ENCODE measurements around the gene MZT1.

The MZT1 gene

DNA sequence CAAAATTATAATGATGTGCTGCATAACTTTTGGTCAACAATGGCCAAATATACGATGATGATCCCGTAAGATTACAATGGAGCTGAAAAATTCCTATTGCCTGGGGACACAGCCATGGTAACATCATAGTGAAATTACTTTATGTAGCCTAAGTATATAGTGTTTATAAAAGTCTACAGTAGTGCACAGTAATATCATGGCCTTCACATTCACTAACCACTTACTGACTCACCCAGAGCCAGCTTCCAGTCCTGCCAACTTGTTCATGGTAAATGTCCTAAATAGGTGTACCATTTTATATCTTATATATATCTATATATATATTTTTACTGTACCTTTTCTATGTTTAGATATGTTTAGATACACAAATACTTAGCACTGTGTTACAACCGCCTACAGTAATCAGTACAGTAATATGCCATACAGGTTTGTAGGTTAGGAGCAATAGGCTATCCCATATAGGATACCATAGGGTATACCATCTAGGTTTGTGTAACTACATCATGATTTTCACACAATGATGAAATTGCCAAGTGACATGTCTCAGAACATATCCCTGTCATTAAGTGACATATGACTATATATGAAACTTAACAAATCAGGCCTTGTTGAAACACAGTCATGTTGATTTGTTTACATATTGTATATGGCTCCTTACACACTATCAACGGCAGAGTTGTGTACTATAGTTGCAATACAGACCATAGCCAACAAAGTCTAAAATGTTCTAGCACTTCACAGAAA, 30.5 kb upstream of the MZT1 start:
- TF ChIP-seq SIN3A (IDR thresholded peaks at IDR 0.05; ENCODE audit: borderline replicate concordance, insufficient read depth, low read length) (no peak), FOXP2 (optimal IDR thresholded peaks at IDR 0.05; ENCODE audit: borderline replicate concordance, extremely low read depth, extremely low read length, insufficient read depth) (no peak), POLR2AphosphoS5 (IDR thresholded peaks at IDR 0.05; ENCODE audit: low read depth, low read length) (no peak), TAF1 (IDR thresholded peaks at IDR 0.05; ENCODE audit: borderline replicate concordance, insufficient read depth, low read length) (no peak)
- TF ChIP-seq, protein P1, sequence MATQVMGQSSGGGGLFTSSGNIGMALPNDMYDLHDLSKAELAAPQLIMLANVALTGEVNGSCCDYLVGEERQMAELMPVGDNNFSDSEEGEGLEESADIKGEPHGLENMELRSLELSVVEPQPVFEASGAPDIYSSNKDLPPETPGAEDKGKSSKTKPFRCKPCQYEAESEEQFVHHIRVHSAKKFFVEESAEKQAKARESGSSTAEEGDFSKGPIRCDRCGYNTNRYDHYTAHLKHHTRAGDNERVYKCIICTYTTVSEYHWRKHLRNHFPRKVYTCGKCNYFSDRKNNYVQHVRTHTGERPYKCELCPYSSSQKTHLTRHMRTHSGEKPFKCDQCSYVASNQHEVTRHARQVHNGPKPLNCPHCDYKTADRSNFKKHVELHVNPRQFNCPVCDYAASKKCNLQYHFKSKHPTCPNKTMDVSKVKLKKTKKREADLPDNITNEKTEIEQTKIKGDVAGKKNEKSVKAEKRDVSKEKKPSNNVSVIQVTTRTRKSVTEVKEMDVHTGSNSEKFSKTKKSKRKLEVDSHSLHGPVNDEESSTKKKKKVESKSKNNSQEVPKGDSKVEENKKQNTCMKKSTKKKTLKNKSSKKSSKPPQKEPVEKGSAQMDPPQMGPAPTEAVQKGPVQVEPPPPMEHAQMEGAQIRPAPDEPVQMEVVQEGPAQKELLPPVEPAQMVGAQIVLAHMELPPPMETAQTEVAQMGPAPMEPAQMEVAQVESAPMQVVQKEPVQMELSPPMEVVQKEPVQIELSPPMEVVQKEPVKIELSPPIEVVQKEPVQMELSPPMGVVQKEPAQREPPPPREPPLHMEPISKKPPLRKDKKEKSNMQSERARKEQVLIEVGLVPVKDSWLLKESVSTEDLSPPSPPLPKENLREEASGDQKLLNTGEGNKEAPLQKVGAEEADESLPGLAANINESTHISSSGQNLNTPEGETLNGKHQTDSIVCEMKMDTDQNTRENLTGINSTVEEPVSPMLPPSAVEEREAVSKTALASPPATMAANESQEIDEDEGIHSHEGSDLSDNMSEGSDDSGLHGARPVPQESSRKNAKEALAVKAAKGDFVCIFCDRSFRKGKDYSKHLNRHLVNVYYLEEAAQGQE (IDR thresholded peaks at IDR 0.05; ENCODE audit: insufficient read depth in 1 of 2, low read depth in 2 of 2, low read length in 2 of 2) = no peak

DNA sequence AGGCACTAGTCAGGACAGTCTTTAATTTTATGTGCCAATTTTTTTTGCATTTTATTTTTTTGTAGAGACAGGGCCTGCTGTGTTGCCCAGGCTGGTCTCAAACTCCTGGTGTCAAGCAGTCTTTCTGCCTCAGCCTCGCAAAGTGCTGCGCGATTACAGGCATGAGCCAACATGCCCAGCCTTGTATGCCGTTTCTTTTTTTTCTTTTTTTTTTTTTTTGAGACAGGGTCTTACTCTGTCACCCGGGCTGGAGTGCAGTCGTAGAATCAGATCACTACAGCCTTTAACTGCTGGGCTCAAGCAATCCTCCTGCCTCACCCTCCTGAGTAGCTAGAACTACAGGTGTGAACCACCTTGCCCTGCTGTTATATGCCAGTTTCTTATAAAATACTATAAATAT, 26.7 kb upstream of the MZT1 start:
- TF ChIP-seq SIN3A (IDR thresholded peaks at IDR 0.05; ENCODE audit: borderline replicate concordance, insufficient read depth, low read length) = no peak
- no peak for TF ChIP-seq FOXP2 (optimal IDR thresholded peaks at IDR 0.05; ENCODE audit: borderline replicate concordance, extremely low read depth, extremely low read length, insufficient read depth)
- no peak for TF ChIP-seq TAF1 (IDR thresholded peaks at IDR 0.05; ENCODE audit: borderline replicate concordance, insufficient read depth, low read length)

- TF ChIP-seq TAF1 (IDR thresholded peaks at IDR 0.05; ENCODE audit: borderline replicate concordance, insufficient read depth, low read length) = no peak
- TF ChIP-seq FOXP2 (optimal IDR thresholded peaks at IDR 0.05; ENCODE audit: borderline replicate concordance, extremely low read depth, extremely low read length, insufficient read depth) = no peak
- TF ChIP-seq SIN3A (IDR thresholded peaks at IDR 0.05; ENCODE audit: borderline replicate concordance, insufficient read depth, low read length) = no peak
- no peak for TF ChIP-seq POLR2AphosphoS5 (IDR thresholded peaks at IDR 0.05; ENCODE audit: low read depth, low read length)
- TF ChIP-seq, protein P1 (IDR thresholded peaks at IDR 0.05; ENCODE audit: insufficient read depth in 1 of 2, low read depth in 2 of 2, low read length in 2 of 2) = no peak
Observed at GRCh38 chr13:72751220-72751619, 23.8 kb upstream of the MZT1 start.

DNA sequence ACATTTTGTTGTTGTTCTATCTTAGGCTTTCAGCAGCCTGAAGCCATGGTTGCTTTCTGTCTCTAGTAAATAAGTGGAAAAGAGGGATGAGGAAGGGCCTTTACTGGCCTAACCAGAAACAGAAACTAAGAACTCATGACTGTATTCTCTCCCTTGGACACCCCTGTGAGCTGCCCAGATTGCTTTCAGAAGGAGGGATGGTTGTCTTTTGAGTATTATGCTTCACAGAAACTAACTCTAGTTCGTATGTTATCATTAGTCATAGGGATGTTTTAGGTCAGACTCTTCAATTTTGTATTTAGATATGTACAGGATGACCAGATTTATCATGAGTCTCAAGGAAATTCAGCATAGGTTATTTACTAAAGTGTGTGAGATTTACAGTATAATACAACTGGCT, 17.8 kb upstream of the MZT1 start:
- TF ChIP-seq, protein P1 (IDR thresholded peaks at IDR 0.05; ENCODE audit: insufficient read depth in 1 of 2, low read depth in 2 of 2, low read length in 2 of 2) = no peak
- no peak for TF ChIP-seq POLR2AphosphoS5 (IDR thresholded peaks at IDR 0.05; ENCODE audit: low read depth, low read length)
- TF ChIP-seq FOXP2 (optimal IDR thresholded peaks at IDR 0.05; ENCODE audit: borderline replicate concordance, extremely low read depth, extremely low read length, insufficient read depth) = no peak
- no peak for TF ChIP-seq SIN3A (IDR thresholded peaks at IDR 0.05; ENCODE audit: borderline replicate concordance, insufficient read depth, low read length)
- no peak for TF ChIP-seq TAF1 (IDR thresholded peaks at IDR 0.05; ENCODE audit: borderline replicate concordance, insufficient read depth, low read length)

DNA sequence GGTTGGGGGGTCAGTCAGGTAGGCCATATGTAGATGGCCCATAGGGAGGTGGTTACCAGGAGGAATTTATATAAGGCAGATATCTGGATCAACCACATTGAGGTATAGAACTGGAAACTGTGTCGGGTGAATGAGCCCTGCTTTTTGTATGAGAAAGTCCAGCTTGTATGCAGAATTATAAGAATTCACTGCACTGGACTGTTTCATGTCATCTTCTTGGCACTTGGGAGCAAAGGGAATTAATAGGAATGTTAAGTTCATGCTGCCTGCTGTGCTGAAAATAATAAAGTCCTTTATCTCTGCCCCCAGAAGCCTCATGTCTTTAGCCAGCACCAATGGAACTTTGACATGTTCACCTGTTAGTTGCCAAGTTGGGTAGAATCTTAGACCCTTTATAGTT, 12.6 kb upstream of the MZT1 start:
- TF ChIP-seq TAF1 (IDR thresholded peaks at IDR 0.05; ENCODE audit: borderline replicate concordance, insufficient read depth, low read length) = no peak
- TF ChIP-seq, protein P1 (IDR thresholded peaks at IDR 0.05; ENCODE audit: insufficient read depth in 1 of 2, low read depth in 2 of 2, low read length in 2 of 2) = no peak
- no peak for TF ChIP-seq FOXP2 (optimal IDR thresholded peaks at IDR 0.05; ENCODE audit: borderline replicate concordance, extremely low read depth, extremely low read length, insufficient read depth)
- no peak for TF ChIP-seq SIN3A (IDR thresholded peaks at IDR 0.05; ENCODE audit: borderline replicate concordance, insufficient read depth, low read length)
- TF ChIP-seq POLR2AphosphoS5 (IDR thresholded peaks at IDR 0.05; ENCODE audit: low read depth, low read length) = no peak
